Body of pancreas (tissue), 4 donors: ENCODE measurements around the gene IHH.

Experiments used
- POLR2A ChIP-seq, 3 donors: fragments of 450-650 bp; IDR thresholded peaks; one replicate each; pipeline ENCODE4 v1.6.1; 2016; ENCODE audit warnings: antibody characterized with exemption in 3 of 3, mild to moderate bottlenecking in 2 of 3
- TF ChIP-seq, protein P1 (sequence below), 7 experiments: fragments of 450-650 bp in 4 of 7; fragments of 200-600 bp in 3 of 7; sonication (generic) in 3 of 7; IDR thresholded peaks; one replicate each; pipeline ENCODE4 v1.5.1; 2016 to 2019; ENCODE audit warnings: antibody characterized with exemption in 7 of 7

DNA sequence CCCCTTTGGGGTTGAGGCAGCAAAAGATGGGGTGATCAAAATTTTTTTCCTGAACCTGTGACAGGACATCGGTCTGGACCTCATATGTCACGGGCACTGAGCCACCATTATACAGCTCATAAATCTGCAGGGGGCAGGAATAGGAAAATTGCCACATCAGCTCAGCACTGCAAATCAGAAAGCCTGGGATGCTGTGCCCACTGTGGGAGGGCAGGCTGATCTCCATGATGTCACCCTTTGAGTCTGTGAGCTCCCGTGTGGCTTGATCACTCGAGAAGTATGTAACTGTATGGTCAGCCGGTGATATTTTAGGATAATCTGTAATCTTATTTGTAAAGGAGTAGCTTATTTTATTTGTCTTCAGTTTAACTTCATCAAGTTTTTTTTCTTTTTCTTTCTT, 49.8 kb downstream of the IHH start:
- TF ChIP-seq, protein P1, sequence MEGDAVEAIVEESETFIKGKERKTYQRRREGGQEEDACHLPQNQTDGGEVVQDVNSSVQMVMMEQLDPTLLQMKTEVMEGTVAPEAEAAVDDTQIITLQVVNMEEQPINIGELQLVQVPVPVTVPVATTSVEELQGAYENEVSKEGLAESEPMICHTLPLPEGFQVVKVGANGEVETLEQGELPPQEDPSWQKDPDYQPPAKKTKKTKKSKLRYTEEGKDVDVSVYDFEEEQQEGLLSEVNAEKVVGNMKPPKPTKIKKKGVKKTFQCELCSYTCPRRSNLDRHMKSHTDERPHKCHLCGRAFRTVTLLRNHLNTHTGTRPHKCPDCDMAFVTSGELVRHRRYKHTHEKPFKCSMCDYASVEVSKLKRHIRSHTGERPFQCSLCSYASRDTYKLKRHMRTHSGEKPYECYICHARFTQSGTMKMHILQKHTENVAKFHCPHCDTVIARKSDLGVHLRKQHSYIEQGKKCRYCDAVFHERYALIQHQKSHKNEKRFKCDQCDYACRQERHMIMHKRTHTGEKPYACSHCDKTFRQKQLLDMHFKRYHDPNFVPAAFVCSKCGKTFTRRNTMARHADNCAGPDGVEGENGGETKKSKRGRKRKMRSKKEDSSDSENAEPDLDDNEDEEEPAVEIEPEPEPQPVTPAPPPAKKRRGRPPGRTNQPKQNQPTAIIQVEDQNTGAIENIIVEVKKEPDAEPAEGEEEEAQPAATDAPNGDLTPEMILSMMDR (IDR thresholded peaks at IDR 0.05) = no peak
- no peak for TF ChIP-seq POLR2A (IDR thresholded peaks at IDR 0.05)
